CD4-positive, alpha-beta T cell treated with Interleukin-10 for 1 hour (primary cell): ENCODE results near the gene SOWAHD.
"Not testable (repeated sequence)": the region's sequence is repeated elsewhere in the genome, so short reads cannot be mapped to it uniquely, and the experiment has no call there.

Experiments
- DNase-seq: peaks from one replicate; pipeline ENCODE4 v3.0.0-alpha.2; 2020

SOWAHD gene

GRCh38 chrX:119757979-119758730 is at the start of gene SOWAHD:
Gene SOWAHD, plus strand, starts transcription at chrX:119758588. Its CDS starts 80 bp downstream, at chrX:119758668.
- DNase-seq = peak; percentile 39

- no peak for DNase-seq
Measured at GRCh38 chrX:119708936-119709335, 49.5 kb upstream of the SOWAHD start.

GRCh38 chrX:119709630-119710029 is 48.8 kb upstream of the SOWAHD start:
- no peak for DNase-seq

GRCh38 chrX:119721487-119721886 is 36.9 kb upstream of the SOWAHD start:
- DNase-seq = no peak

GRCh38 chrX:119721926-119722325 is 36.5 kb upstream of the SOWAHD start:
- DNase-seq = no peak

- DNase-seq = peak; percentile 28
Measured at GRCh38 chrX:119726900-119727555, 31.4 kb upstream of the SOWAHD start.

- DNase-seq = no peak
Measured at GRCh38 chrX:119728487-119728886, 29.9 kb upstream of the SOWAHD start.

GRCh38 chrX:119729408-119730201 is 28.8 kb upstream of the SOWAHD start:
- peak; percentile 76 for DNase-seq

GRCh38 chrX:119734897-119735339 is 23.5 kb upstream of the SOWAHD start:
- DNase-seq = no peak

- no peak for DNase-seq
Measured at GRCh38 chrX:119735467-119735866, 22.9 kb upstream of the SOWAHD start.

GRCh38 chrX:119736206-119736764 is 22.1 kb upstream of the SOWAHD start:
- DNase-seq = no peak

GRCh38 chrX:119738742-119739141 is 19.6 kb upstream of the SOWAHD start:
- DNase-seq = no peak

- no peak for DNase-seq
Measured at GRCh38 chrX:119745283-119745848, 13.0 kb upstream of the SOWAHD start.

- DNase-seq = not testable (repeated sequence)
Measured at GRCh38 chrX:119750131-119750530, 8.3 kb upstream of the SOWAHD start.

GRCh38 chrX:119750751-119751150 is 7.6 kb upstream of the SOWAHD start:
- DNase-seq = not testable (repeated sequence)

GRCh38 chrX:119753001-119753400 is 5.4 kb upstream of the SOWAHD start:
- no peak for DNase-seq

- DNase-seq = peak; percentile 86
Measured at GRCh38 chrX:119753639-119754257, 4.6 kb upstream of the SOWAHD start.

GRCh38 chrX:119755981-119756533 is 2.3 kb upstream of the SOWAHD start:
- peak; percentile 63 for DNase-seq

GRCh38 chrX:119756926-119757635 is 1.3 kb upstream of the SOWAHD start:
- peak; percentile 13 for DNase-seq

GRCh38 chrX:119757646-119757978 is 776 bp upstream of the SOWAHD start:
- DNase-seq = no peak

- peak; percentile 32 for DNase-seq
Measured at GRCh38 chrX:119758731-119759247, 401 bp downstream of the SOWAHD start.
